ENCODE data around the gene ZNF618.

- TF ChIP-seq CTCF (IDR thresholded peaks at IDR 0.05) (no peak), POLR2AphosphoS5 (IDR thresholded peaks at IDR 0.05; ENCODE audit: low read depth, low read length) (no peak), USF2 (IDR thresholded peaks at IDR 0.05; ENCODE audit: borderline replicate concordance, low read depth, low read length) (no peak), SIN3A (IDR thresholded peaks at IDR 0.05; ENCODE audit: borderline replicate concordance, low read depth, low read length) (no peak), MAX (IDR thresholded peaks at IDR 0.05; ENCODE audit: low read depth) (no peak), REST (IDR thresholded peaks at IDR 0.05; ENCODE audit: low read depth, low read length) (no peak), EZH2phosphoT487 (IDR thresholded peaks at IDR 0.05; ENCODE audit: borderline replicate concordance, low read depth) (no peak), GABPA (IDR thresholded peaks at IDR 0.05; ENCODE audit: low read depth) (no peak), RAD21 (IDR thresholded peaks at IDR 0.05; ENCODE audit: low read length) (no peak), RCOR1 (IDR thresholded peaks at IDR 0.05; ENCODE audit: low read length) (no peak), ZBTB33 (IDR thresholded peaks at IDR 0.05; ENCODE audit: borderline replicate concordance, low read depth) (no peak), TAF1 (IDR thresholded peaks at IDR 0.05; ENCODE audit: borderline replicate concordance, low read depth, low read length) (no peak)
These were observed 123.3 kb downstream of the ZNF618 start for GRCh38 chr9:113999256-114000062.
